DMS 273 treated with DMSO at 0.1 percent for 48 hours (cell line): ENCODE data around the gene CHD5.
A peak's percentile ranks its signal among the peaks of the same experiment; 100 is the strongest.

Experiments used
- DNase-seq: peaks from one replicate; lab custom pipeline; 2025; lab: John Stamatoyannopoulos, UW

The CHD5 gene

DNA sequence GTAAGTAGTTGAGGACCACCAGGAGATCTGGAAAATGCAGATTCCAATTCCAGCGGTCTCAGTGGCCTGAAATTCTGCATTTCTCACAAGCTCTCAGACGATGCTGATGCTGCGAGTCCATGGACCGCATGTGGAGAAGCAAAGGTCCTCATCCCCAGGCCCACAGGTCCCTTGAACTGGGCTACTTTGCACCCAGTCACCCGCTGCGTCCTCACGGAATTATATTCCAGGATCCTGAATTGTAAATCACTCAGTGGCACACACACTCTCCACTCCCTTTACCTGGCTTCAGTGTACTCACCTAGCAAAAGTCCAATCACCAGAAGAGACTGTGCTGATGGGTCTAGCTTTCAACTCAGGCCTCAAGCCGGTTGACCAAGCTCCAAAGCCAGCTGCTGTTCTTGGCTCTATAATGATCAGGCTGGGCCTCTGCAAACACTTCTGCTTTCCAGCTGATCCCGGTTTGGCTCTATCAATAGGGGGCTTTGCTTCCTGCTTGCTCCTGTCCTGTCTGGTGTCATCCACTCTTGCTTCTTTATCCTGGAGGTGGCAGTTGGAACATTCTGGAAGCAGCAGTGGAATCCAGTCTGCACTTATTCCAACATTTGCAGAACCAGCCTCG lies 20.2 kb upstream of the CHD5 start:
- DNase-seq = no peak

DNA sequence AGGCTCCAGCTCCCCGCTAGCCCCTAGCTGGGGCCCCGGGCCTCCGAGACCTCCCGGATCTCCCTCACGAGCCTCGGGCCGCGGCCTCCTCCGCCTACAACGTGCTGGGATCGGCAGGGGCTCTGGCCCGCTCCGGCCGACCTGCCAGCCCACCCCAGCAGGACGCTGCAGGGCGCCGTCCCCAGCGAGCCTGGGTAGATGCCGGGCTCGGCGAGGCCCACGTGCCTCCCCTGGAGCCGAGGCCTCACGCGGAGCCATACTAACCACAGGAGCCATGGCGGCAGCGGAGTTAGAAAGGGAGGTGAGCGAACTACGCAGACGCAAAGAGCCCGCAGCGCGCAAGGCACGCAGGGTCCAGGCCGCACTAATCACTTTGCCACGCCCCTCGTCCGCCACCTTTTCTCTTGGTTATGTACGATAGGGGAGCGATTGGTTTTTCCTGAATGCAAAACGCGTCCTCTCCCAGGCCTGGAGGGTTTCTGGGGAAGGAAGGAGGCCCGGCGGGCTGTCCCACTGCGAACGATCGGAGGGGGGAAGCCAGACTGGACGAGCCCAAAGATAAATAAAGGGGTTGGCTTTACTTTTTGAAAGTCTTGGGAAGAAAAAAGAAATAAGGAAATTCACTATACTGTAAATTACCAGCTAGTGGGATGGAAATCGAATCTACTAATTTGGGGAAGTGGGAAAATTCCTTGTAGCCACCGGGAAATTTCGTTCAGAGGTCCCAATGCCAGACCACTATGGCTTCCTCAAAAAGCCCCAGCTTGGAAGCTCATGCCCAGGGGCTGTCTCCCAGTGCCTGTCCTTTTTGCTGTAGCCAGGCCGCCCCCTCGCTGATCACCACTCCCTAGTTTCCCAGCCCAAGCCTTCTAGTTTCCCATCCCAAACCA lies 19.4 kb upstream of the CHD5 start, which contains the start of gene RPL22:
Gene RPL22, minus strand, starts transcription at position 298 of the 890 bp plus-strand sequence. Its CDS starts 22 bp downstream, at position 276.
- DNase-seq = peak; percentile 98

DNA sequence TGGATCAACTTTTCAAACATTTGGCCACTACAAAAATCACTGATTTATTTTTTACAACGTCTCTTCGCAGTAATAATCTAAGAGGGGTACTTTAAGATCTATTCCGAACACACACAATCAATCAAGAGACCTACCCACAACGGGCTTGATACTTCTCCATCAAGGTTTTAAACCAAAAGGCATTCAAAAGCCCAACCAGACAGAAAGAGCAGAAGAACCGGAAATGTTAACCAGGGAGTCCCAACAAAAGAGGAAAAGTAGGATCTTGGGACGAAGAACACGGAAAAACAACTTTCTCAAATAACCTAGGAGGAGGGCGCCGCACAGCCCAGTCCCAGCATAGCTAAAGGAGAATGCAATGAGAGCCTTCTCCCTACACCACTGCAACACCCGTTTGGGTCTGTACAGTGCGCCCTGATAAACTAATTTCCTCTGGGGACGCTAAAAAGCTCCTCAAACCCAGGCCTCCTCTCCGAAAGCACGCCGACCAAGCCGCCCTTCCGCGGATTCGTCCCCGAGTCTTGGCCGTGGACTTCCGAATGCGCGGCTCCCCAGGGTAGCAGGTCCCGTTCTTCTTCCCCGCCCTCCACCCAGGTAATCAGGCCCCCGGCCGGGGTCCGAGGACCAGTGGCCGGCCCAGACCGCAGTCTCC lies 18.7 kb upstream of the CHD5 start:
- DNase-seq = no peak

- DNase-seq = no peak
Observed at GRCh38 chr1:6197746-6198427, 17.8 kb upstream of the CHD5 start.

GRCh38 chr1:6191968-6192367 lies 11.8 kb upstream of the CHD5 start:
- DNase-seq = no peak

DNA sequence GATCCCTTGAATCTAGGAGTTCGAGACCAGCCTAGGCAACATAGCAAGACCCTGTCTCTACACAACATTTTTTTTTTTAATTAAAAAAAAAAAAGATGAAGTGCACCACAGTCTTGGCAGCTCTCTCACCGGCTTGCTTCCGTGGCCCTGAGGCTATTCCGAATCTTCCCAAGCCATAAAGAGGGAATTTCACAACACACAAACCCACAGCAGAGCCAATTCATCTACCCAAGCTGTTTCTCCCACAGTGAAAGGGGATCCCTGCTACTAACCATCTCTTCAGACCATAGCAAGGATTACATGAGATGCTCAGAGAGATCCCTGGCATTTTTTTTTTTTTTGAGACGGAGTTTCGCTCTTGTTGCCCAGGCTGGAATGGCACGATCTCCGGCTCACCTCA lies 8.3 kb upstream of the CHD5 start:
- no peak for DNase-seq

GRCh38 chr1:6185635-6186382 lies 5.7 kb upstream of the CHD5 start:
- no peak for DNase-seq

GRCh38 chr1:6185151-6185550 lies 5.0 kb upstream of the CHD5 start:
- DNase-seq = no peak

DNA sequence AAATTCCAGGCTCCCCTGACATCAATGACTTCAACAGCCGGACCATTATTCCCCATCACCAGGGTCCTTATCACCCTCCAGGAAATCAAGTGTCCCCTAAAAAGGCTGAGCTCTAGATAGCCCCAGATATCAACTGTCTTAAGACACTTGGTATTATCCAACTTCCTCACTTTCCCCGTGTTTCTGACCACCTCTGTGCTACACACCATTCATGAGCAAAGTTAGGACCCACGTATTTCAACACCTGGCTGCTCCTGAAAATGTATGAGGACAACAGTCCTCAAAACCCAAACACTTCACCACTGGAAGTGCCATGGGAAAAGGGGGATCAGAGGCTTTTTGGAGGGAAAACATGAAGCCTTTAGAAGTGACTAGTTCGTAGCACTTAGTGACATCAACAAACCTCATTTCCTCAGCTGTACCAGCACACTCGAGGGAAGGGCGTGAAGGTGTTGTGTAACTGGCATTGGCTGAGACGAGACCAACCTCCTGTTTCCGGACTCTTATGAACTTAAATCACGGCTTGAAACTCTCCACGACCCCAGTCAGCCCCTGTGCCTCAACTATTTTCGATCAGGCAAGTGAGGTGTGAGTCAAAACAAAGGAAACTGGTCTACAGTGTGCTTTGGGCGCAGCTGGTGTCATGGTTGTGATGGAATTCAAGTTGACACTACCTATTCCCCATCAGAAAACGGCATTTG lies 4.1 kb upstream of the CHD5 start:
- no peak for DNase-seq

DNA sequence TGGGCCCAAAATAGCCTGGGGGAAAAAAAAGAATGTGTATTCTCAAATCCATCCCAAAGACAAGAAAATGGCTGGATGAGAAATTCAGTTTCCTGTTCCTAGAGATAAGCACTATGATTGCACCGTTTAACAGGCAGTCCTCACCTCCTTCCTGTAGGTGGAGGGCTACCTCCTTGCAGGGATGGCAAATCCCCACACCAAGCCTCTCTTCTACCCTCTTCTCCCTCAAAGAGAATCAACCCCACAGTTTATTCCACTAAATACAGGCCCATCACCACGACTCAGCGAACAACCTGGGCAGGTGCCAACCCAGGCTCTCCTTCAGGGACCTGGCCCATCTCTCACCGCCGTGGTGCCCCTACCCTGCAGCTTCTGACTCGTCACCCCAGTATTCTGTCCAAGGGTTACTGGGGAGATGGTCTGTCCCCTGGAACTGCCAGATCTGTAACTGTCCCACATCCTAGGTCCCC lies 3.4 kb upstream of the CHD5 start:
- no peak for DNase-seq

- DNase-seq = no peak
Observed at GRCh38 chr1:6181347-6181770, 1.2 kb upstream of the CHD5 start.

DNA sequence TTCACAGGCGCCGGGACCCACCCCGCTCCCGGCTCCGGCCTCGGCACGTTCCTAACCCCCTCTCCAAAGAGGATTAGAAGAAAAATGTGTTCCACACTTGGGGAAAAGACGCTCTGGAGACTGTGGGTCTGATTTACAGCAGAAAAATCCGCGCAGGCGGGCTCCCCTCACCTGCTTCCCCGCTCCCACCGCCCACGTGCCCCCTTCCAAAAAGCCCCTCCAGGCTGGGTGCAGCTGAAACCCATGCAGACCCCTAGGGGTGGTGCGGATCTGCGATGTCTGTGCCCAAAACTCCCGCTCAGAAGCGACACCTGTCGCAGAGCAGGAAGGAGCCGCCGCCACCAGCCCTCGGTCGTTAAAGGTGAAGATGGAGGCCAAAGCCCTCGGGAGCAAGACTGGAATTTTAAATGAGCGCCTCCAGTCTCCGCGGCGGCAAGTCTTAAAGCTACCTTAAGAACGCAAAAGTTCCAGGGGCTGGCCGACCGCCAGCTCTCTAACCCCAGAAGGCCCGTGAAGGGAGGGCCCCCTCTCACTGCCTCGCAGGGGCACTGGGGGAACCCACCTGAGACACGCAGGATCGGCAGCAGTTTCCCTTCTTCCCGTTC lies 688 bp upstream of the CHD5 start:
- DNase-seq = no peak

DNA sequence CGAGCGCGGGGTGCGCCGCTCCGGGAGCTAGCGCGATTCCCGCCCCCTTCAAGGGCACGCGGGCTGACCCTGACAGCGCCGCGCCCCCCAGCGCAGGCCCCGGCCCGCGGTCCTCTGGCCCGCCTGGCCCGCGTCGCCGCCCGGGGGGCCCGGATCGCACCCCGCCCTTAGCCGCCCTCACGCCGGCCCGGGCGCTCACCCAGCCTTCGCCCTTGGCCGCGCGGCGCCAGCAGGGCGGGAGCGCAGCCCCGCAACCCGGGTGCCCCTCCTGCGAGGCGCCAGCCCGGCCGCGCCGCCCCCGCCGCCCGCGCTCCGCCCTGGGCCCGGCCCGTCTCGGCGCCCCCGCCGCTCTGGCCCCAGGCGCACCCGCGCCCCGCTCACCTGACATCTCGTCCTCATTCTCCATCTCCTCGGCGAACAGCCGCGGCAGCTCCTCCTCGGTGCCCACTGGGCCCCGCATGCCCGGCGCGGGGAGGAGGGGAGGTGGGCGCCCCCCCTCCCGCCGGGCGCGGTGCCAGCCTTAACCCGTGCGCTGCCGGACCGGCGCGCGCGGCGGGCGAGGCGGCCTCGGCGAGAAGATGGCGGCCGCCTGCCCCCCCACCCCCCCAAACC lies 451 bp downstream of the CHD5 start:
- DNase-seq = no peak

GRCh38 chr1:6178751-6179563 lies 1.2 kb downstream of the CHD5 start:
- no peak for DNase-seq

DNA sequence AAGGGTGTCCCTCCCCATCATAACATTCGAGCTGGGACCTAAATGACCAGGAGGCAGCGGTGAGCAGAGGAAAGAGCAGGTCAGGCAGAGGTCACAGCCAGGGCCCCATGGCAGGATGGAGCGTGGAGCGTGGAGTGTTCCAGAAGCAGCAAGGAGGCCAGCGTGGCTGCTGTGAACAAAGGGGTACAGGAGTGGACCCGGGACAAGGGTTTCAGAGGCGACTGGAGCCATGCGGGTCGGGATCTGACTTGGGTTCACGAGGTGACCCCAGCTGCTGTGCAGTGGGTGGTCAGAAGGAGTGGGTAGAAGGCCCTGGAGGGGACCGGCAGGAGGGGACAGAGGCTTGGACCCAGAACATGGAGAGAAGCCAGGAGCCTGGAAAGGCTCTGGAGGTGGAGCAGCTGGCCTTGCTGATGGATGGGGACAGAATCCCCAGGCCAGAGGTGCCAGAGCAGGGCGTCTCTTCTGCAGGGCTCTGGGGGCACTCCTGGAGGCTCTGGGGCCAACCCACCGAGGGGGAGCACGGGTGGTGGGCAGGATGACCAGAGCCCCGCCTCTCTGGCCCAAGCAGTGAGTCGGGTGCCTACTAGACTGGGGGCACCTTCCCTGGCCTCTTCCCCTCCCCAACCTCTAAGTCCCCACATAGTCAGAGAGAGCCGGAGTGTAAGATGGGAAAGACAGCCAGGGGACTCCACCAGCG lies 2.3 kb downstream of the CHD5 start:
- DNase-seq = no peak

GRCh38 chr1:6176779-6177178 lies 3.3 kb downstream of the CHD5 start:
- DNase-seq = no peak

DNA sequence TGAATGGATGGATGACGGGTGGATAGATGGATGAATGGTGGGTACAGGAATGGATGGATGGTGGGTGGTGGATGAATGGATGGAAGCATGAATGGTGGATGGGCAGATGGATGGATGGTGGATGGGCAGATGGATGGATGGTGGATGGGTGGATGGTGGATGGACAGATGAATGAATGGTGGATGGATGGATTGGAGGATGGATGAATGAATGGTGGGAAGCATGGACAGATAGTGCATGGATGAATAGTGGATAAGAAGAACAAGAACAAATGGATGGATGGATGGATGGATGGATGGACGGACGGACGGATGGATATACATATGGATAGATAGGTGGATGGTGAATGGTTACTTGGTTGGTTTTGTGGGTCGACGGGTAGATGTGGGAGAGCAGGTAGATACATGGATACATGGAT lies 4.7 kb downstream of the CHD5 start:
- DNase-seq = no peak

DNA sequence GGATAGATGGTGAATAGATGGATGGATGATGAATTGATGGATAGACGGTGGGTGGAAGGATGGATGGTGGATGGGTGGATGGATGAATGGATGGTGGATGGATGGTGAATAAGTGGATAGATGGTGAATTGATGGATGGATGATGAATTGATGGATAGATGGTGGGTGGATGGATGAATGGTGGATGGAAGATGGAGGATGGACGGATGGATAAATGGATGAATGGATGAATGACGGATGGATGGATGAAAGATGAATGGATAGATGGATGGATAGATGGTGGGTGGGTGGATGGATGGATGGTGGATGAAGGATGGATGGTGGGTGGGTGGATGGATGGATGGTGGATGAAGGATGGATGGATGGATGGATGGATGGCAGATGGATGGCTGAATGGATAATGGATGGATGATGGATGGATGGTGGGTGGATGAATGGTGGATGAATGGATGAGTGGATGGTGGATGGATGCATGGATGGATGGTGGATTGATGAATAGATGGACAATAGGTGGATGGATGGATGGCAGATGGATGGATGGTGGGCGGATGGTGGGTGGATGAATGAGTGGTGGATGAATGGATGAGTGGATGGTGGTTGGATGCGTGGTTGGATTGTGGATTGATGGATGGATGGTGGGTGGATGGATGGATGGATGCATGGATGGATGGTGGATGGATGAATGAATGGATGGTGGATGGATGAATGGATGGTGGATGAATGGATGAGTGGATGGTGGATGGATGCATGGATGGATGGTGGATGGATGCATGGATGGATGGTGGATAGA lies 5.3 kb downstream of the CHD5 start:
- no peak for DNase-seq
